VCaP (cell line): ENCODE results near the gene FAM78A.

Source experiments
- H3K27ac ChIP-seq: fragments of 450-650 bp; 2 replicates; pipeline ENCODE4 v1.5.1; 2017
- TF ChIP-seq, protein P1 (sequence below): fragments of 450-650 bp; conservative IDR thresholded peaks from 2 replicates; pipeline ENCODE4 v1.5.1; 2017; ENCODE audit warnings: mild to moderate bottlenecking, moderate library complexity

The FAM78A gene

DNA sequence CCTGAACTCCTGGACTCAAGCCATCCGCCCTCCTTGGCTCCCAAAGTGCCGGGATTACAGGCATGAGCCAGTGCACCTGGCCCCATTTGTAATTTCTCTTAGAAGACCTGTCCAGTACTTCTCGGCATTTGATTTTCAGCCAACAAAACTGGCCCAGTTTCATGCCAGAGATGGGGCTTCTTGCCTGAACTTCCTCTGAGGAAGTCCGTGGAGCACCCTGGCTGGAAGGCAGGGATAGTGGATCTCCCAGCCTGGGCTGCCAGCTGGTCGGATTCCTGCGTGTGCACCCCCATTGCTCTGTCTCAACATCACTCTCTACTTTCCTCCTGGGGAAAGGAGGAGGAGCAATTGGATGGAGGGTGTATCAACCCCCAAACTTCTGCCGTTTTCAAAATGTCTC, 39.0 kb downstream of the FAM78A start:
- H3K27ac ChIP-seq: peak overlapping the region; percentile 78
- TF ChIP-seq, protein P1, sequence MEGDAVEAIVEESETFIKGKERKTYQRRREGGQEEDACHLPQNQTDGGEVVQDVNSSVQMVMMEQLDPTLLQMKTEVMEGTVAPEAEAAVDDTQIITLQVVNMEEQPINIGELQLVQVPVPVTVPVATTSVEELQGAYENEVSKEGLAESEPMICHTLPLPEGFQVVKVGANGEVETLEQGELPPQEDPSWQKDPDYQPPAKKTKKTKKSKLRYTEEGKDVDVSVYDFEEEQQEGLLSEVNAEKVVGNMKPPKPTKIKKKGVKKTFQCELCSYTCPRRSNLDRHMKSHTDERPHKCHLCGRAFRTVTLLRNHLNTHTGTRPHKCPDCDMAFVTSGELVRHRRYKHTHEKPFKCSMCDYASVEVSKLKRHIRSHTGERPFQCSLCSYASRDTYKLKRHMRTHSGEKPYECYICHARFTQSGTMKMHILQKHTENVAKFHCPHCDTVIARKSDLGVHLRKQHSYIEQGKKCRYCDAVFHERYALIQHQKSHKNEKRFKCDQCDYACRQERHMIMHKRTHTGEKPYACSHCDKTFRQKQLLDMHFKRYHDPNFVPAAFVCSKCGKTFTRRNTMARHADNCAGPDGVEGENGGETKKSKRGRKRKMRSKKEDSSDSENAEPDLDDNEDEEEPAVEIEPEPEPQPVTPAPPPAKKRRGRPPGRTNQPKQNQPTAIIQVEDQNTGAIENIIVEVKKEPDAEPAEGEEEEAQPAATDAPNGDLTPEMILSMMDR: no peak

DNA sequence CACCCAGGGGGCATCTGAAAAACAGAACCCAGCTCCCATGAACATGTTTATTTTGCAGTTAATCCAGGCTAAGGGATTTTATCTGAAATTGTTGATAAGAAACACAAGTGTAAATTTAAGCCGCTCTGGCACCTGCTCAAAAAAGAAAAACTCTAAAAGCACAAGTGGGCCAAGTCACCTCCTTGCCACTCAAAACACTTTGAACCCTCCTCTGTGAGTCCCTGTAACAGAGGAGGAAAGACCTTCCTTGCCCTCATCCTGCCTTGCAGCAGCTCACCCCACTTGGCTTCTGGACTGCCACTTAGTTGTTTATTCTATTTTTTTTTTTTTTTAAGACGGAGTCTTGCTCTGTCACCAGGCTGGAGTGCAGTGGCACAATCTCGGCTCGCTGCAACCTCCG, 39.5 kb downstream of the FAM78A start:
- TF ChIP-seq, protein P1: no peak
- no peak overlapping the region for H3K27ac ChIP-seq

DNA sequence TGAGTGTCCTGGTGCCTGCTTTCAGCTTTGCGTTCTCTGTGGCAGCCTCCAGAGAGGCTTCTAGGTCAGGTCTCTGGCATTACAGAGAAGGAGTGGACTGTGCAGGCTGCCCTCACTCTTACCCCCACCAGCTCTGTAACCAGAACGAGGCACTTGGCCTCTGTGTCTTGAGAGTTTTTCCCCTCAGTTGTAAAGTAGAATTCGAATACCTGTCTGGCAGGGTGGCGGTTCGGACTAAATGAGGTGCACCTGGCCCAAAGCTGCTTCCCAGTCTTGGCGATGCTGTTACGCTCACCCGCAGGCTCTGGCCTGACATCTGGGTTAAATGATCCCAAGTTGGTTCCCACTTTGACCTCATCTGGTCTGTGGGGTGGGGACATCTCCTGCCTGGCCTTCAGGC, 40.1 kb downstream of the FAM78A start:
- no peak overlapping the region for H3K27ac ChIP-seq
- TF ChIP-seq, protein P1: no peak

DNA sequence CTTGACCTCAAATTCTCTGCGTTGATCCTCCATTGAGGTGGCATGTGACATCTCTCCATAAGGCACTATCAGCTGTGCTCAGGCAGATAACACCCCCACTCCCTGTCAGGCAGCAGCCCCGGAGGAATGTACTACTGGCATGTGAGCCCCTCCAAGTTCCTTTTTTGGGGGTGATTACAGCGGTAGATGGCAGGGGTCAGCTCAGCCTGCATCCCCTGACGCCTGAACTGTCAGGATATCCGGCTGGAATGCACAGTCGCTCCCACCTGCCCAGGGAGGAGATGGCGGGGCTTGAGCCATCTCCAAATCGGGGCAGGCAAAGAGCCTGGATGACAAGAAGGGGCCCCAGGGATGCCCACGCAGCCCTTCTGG, 40.8 kb downstream of the FAM78A start:
- no peak overlapping the region for H3K27ac ChIP-seq
- TF ChIP-seq, protein P1: no peak

DNA sequence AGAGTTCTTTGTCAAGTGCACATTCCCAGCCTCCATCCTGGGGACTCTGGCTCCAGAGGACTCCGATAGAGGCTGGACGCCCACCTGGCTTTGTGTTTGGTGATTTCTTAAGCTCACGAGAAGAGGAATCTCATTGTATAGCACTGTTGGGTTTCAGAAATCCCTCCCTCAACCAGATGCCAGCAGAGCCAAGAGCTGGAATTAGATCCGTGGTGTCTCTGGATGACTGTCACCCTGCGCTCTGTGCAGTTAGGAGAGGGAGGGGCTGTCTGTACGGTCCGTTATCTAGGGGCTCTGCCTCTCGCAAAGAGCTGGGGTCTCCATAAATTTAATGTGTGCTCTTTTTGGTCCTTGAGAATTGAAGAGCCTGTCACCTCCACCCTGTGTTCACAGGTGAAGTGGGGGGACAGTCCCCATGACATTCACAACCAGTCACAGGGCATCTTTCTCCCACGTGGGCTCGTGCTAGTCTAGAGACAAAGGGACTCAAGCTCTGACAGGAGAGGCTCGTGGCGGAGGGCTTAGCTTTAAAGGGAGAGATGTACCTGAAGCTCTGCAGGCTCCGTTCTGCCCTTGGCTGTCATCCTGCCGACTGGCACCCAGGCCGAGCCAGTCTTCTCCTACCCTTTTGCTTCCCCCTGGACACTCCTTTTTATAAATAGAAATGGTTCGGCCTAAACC, 41.4 kb downstream of the FAM78A start:
- H3K27ac ChIP-seq: no peak overlapping the region
- TF ChIP-seq, protein P1: no peak

DNA sequence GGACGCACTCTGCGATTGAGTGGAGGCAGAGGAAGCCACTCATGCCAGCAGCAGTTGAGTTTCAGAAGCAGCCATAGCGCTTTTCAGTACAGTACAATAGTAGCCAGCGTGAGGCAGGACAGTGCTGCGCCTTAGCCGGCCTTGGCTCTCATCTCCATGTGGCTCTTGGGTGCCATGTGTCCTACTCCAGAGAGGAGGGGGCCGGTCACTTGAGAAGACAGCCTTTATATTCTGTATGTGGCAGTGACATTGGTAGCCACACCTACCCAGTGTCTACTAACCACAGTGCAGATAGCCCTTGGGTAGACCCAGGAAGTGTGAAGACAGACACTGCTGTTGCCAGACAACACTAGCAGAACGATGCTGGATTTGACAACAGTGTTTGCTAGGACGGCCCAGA, 42.3 kb downstream of the FAM78A start:
- TF ChIP-seq, protein P1: no peak
- H3K27ac ChIP-seq: no peak overlapping the region

DNA sequence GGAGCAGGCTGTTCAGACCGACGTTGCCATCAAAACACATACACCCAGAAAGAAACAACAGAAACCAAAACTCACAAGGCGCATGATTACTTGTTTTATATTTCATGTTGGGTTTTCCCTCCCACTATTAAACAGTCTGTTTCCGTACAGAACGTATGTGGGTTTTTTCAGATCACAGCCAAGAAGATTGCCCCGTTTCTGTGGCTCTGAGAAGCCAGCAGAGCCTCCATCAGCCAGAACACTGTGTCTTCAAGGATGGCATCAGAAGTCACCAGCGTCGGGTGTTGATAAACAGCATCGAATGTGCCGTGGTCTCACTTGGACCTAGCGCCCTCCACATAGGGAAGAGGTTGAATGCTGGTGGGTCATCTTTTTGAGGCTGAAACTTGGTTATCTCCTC, 42.8 kb downstream of the FAM78A start:
- H3K27ac ChIP-seq: no peak overlapping the region
- TF ChIP-seq, protein P1: no peak
